Suppressor macrophage (primary cell): ENCODE measurements around the gene ERICH2.
"Not testable (repeated sequence)": the region's sequence is repeated elsewhere in the genome, so short reads cannot be mapped to it uniquely, and the experiment has no call there.

Source experiments
- DNase-seq, 4 experiments: peaks; one replicate each; pipeline ENCODE4 v3.0.0-alpha.2; 2020 to 2022
- total RNA-seq, 17 experiments: gene quantifications; one replicate each; lab custom pipeline; 2026; ENCODE audit warnings: mixed read lengths in 6 of 17, inconsistent platforms in 3 of 17; lab: John Stamatoyannopoulos, UW

The ERICH2 gene
- 0 to 1.8 (median 0) reads per million in 17 experiments for total RNA-seq

- DNase-seq: peak; percentile 48 to 64 (median 62)
Observed at GRCh38 chr2:170770008-170770605, at the start of gene ERICH2. TSS of gene ERICH2 (plus strand) at chr2:170770378. CDS start at chr2:170770682, 304 bp downstream.

- no peak for DNase-seq
Observed at GRCh38 chr2:170721678-170722077, 48.5 kb upstream of the ERICH2 start.

GRCh38 chr2:170722301-170722700 is 47.9 kb upstream of the ERICH2 start:
- no peak for DNase-seq

GRCh38 chr2:170723446-170723958 is 46.7 kb upstream of the ERICH2 start:
- DNase-seq: no peak

GRCh38 chr2:170733798-170734600 is 36.2 kb upstream of the ERICH2 start:
- no peak for DNase-seq

- not testable (repeated sequence) for DNase-seq
Observed at GRCh38 chr2:170734601-170735000, 35.6 kb upstream of the ERICH2 start.

- peak; percentile 32 to 79 (median 57) for DNase-seq
Observed at GRCh38 chr2:170736628-170737027, 33.5 kb upstream of the ERICH2 start.

- no peak for DNase-seq
Observed at GRCh38 chr2:170737406-170737805, 32.8 kb upstream of the ERICH2 start.

GRCh38 chr2:170737821-170738220 is 32.4 kb upstream of the ERICH2 start:
- DNase-seq: no peak

GRCh38 chr2:170739048-170739447 is 31.1 kb upstream of the ERICH2 start:
- DNase-seq: no peak

- peak in 1 of 4 experiments; percentile 26 for DNase-seq
Observed at GRCh38 chr2:170739507-170740046, 30.6 kb upstream of the ERICH2 start.

- DNase-seq: no peak
Observed at GRCh38 chr2:170740660-170741059, 29.5 kb upstream of the ERICH2 start.

GRCh38 chr2:170742000-170742399 is 28.2 kb upstream of the ERICH2 start:
- no peak for DNase-seq

GRCh38 chr2:170742896-170743529 is 27.2 kb upstream of the ERICH2 start:
- no peak for DNase-seq

GRCh38 chr2:170743530-170744239 is 26.5 kb upstream of the ERICH2 start:
- no peak for DNase-seq

- peak; percentile 41 to 80 (median 64) for DNase-seq
Observed at GRCh38 chr2:170744248-170745002, 25.8 kb upstream of the ERICH2 start.

- peak in 2 of 4 experiments; percentile 30 to 49 for DNase-seq
Observed at GRCh38 chr2:170745305-170745704, 24.9 kb upstream of the ERICH2 start.

- DNase-seq: peak in 1 of 4 experiments; percentile 43
Observed at GRCh38 chr2:170747921-170748320, 22.3 kb upstream of the ERICH2 start.

- DNase-seq: not testable (repeated sequence)
Observed at GRCh38 chr2:170751555-170751954, 18.6 kb upstream of the ERICH2 start.

- DNase-seq: no peak
Observed at GRCh38 chr2:170761572-170761971, 8.6 kb upstream of the ERICH2 start.

- no peak for DNase-seq
Observed at GRCh38 chr2:170762760-170763159, 7.4 kb upstream of the ERICH2 start.
